Esophagus squamous epithelium (tissue), 5 donors: ENCODE data around the gene ARFGEF3. TPM values are rescaled to one million over a fixed set of nuclear protein-coding genes. Genes with fewer than 3 reads are reported as not detected.

Experiments
- DNase-seq: peaks from one replicate; lab custom pipeline; 2025; lab: John Stamatoyannopoulos, UW
- H3K27ac ChIP-seq, 4 donors: fragments of 200-600 bp; sonication (generic); one replicate each; pipeline ENCODE4 v1.5.1; 2016 to 2019; ENCODE audit warnings: mild to moderate bottlenecking in 1 of 4
- H3K27me3 ChIP-seq, 4 donors: fragments of 200-600 bp; sonication (generic); 1 replicate in 3 of 4; 2 replicates in 1 of 4; pipeline versions ENCODE4 v1.5.1 to v1.6.0; 2017 to 2021; ENCODE audit warnings: antibody characterized with exemption in 1 of 4
- H3K36me3 ChIP-seq, 3 donors: fragments of 200-600 bp; sonication (generic); one replicate each; pipeline ENCODE4 v1.5.1; 2016 to 2019
- H3K4me1 ChIP-seq, 3 donors: fragments of 200-600 bp; sonication (generic); one replicate each; pipeline ENCODE4 v1.5.1; 2017 to 2019
- H3K4me3 ChIP-seq, 4 donors: fragments of 200-600 bp; sonication (generic); 1 replicate in 3 of 4; 2 replicates in 1 of 4; pipeline ENCODE4 v1.5.1; 2016 to 2019; ENCODE audit warnings: mild to moderate bottlenecking in 2 of 4, moderate library complexity in 1 of 4
- H3K9me3 ChIP-seq, 3 donors: fragments of 200-600 bp; sonication (generic); one replicate each; pipeline ENCODE4 v1.5.1; 2016 to 2019
- POLR2A ChIP-seq, 4 donors: fragments of 450-650 bp; IDR thresholded peaks; one replicate each; pipeline ENCODE4 v1.6.1; 2017; ENCODE audit warnings: antibody characterized with exemption in 4 of 4, mild to moderate bottlenecking in 4 of 4, moderate library complexity in 3 of 4
- WGBS, 2 donors: methylation state at CpG; one replicate each; pipeline ENCODE4 v1.1.5; 2018; 5-methylcytosine and 5-hydroxymethylcytosine counted together
- intact Hi-C: fragments of 100-400 bp; cut with DNase I; formaldehyde crosslinking; loops from one replicate; pipeline ENCODE4 v1.15.0; 2022
- total RNA-seq, 4 donors: library from RNA; depleted of rRNA; stranded (reverse); fragments of >200 nt; gene quantifications; one replicate each; pipeline ENCODE4 v1.1.0, GENCODE V29; 2016
- TF ChIP-seq, protein P1 (sequence below), 6 experiments: fragments of 450-650 bp in 4 of 6; fragments of 200-600 bp in 2 of 6; sonication (generic) in 2 of 6; IDR thresholded peaks; one replicate each; pipeline ENCODE4 v1.5.1; 2016 to 2019; ENCODE audit warnings: antibody characterized with exemption in 6 of 6, mild to moderate bottlenecking in 4 of 6, moderate library complexity in 4 of 6
- donor health status: DM: yes; HTN: yes; CAD: no.

Gene ARFGEF3
- total RNA-seq, 4 donors from 2014 or later, result 0.92 to 1.0 (median 0.99) TPM

GRCh38 chr6:138293428-138294395 lies 132.0 kb downstream of the ARFGEF3 start:
- no peak overlapping the region for H3K27ac ChIP-seq
- no peaks in the 10 kb centered on the region for H3K36me3 ChIP-seq
- H3K4me3 ChIP-seq, result no peak overlapping the region
- TF ChIP-seq, protein P1, sequence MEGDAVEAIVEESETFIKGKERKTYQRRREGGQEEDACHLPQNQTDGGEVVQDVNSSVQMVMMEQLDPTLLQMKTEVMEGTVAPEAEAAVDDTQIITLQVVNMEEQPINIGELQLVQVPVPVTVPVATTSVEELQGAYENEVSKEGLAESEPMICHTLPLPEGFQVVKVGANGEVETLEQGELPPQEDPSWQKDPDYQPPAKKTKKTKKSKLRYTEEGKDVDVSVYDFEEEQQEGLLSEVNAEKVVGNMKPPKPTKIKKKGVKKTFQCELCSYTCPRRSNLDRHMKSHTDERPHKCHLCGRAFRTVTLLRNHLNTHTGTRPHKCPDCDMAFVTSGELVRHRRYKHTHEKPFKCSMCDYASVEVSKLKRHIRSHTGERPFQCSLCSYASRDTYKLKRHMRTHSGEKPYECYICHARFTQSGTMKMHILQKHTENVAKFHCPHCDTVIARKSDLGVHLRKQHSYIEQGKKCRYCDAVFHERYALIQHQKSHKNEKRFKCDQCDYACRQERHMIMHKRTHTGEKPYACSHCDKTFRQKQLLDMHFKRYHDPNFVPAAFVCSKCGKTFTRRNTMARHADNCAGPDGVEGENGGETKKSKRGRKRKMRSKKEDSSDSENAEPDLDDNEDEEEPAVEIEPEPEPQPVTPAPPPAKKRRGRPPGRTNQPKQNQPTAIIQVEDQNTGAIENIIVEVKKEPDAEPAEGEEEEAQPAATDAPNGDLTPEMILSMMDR (IDR thresholded peaks at IDR 0.05), result no peak
- no peak for TF ChIP-seq POLR2A (IDR thresholded peaks at IDR 0.05)
- no peaks in the 10 kb centered on the region for H3K4me1 ChIP-seq
- no peak for DNase-seq
- no peaks in the 10 kb centered on the region for H3K27me3 ChIP-seq
- intact Hi-C loops, result no loop called here
- no peaks in the 10 kb centered on the region for H3K9me3 ChIP-seq
- 73% methylated on average over 7 of the region's 7 CpGs for WGBS, 2 donors

- WGBS, 2 donors, result 84 to 89% methylated on average over 9 of the region's 9 CpGs
- Histone ChIP-seq H3K4me3 (no peak overlapping the region), H3K4me1 (no peaks in the 10 kb centered on the region), H3K36me3 (no peaks in the 10 kb centered on the region), H3K9me3 (no peaks in the 10 kb centered on the region), H3K27me3 (no peaks in the 10 kb centered on the region), H3K27ac (no peak overlapping the region)
- no peak for DNase-seq
- TF ChIP-seq, protein P1 (IDR thresholded peaks at IDR 0.05), result no peak
- TF ChIP-seq POLR2A (IDR thresholded peaks at IDR 0.05), result no peak
- intact Hi-C loops, result no loop called here
Measured at GRCh38 chr6:138296381-138296780, 134.6 kb downstream of the ARFGEF3 start.

- Histone ChIP-seq H3K9me3 (no peaks in the 10 kb centered on the region), H3K36me3 (no peaks in the 10 kb centered on the region), H3K4me3 (no peak overlapping the region), H3K4me1 (peaks cover 0 to 1% (median 0%) of the 10 kb centered on the region in 3 donors), H3K27me3 (no peaks in the 10 kb centered on the region), H3K27ac (no peak overlapping the region)
- no peak for DNase-seq
- TF ChIP-seq, protein P1 (IDR thresholded peaks at IDR 0.05), result no peak
- TF ChIP-seq POLR2A (IDR thresholded peaks at IDR 0.05), result no peak
- intact Hi-C loops, result no loop called here
- WGBS, 2 donors, result 80% methylated on average over 1 of the region's 7 CpGs; no CpG with 5 or more reads in 1 of the 2 donors
Measured at GRCh38 chr6:138296786-138297185, 135.0 kb downstream of the ARFGEF3 start.

GRCh38 chr6:138297761-138298298 lies 136.1 kb downstream of the ARFGEF3 start:
- WGBS, 2 donors, result 67 to 89% methylated on average over 1 of the region's 1 CpG
- intact Hi-C loops, result no loop called here
- Histone ChIP-seq H3K36me3 (no peaks in the 10 kb centered on the region), H3K27me3 (no peaks in the 10 kb centered on the region), H3K27ac (no peak overlapping the region), H3K4me3 (no peak overlapping the region), H3K9me3 (no peaks in the 10 kb centered on the region), H3K4me1 (peaks cover 0 to 10% (median 0%) of the 10 kb centered on the region in 3 donors)
- TF ChIP-seq, protein P1 (IDR thresholded peaks at IDR 0.05), result no peak
- TF ChIP-seq POLR2A (IDR thresholded peaks at IDR 0.05), result no peak
- no peak for DNase-seq

DNA sequence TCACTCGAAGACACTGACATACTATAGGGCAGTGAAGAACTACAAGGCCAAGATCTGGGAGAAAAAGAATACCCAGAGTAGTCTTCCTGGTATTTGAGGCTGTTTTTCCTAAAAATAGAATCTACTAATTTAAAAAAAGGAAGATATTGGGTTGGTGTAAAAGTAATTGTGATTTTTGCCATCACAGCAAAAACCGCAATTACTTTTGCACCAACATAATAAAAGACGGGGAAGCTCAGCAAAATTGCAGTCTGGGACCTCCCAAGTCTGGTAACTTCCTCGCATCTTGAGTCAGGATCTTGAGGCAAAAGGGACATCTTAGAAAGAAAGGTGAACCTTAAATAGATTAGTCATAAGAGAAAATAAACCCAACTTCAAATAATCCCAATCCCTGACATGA lies 138.7 kb downstream of the ARFGEF3 start:
- WGBS, 2 donors, result 88 to 89% methylated on average over 4 of the region's 4 CpGs
- Histone ChIP-seq H3K36me3 (no peaks in the 10 kb centered on the region), H3K27ac (no peak overlapping the region), H3K4me1 (peaks cover 0 to 15% (median 0%) of the 10 kb centered on the region in 3 donors), H3K9me3 (no peaks in the 10 kb centered on the region), H3K4me3 (no peak overlapping the region), H3K27me3 (no peaks in the 10 kb centered on the region)
- intact Hi-C loops, result no loop called here
- no peak for TF ChIP-seq POLR2A (IDR thresholded peaks at IDR 0.05)
- TF ChIP-seq, protein P1 (IDR thresholded peaks at IDR 0.05), result no peak
- no peak for DNase-seq
